Neural progenitor cell (in vitro differentiated cells): ENCODE measurements around the gene NUAK1. TPM values are rescaled to one million over a fixed set of nuclear protein-coding genes. Genes with fewer than 3 reads are reported as not detected.

Experiments
- DNase-seq: peaks from one replicate; pipeline ENCODE4 v3.0.0-alpha.2; 2016; ENCODE audit warnings: low spot score
- H2AFZ ChIP-seq: fragments of 200-600 bp; sonication (generic); replicated peaks from 2 replicates; pipeline ENCODE4 v1.6.1; 2016; ENCODE audit warnings: antibody characterized with exemption
- H3F3A ChIP-seq: fragments of 200-600 bp; sonication (generic); 2 replicates; pipeline ENCODE4 v1.6.1; 2016; ENCODE audit warnings: antibody characterized with exemption, low read depth
- H3K27ac ChIP-seq: fragments of 200-600 bp; sonication (generic); 2 replicates; pipeline ENCODE4 v1.5.1; 2016; ENCODE audit warnings: mild to moderate bottlenecking
- H3K27me3 ChIP-seq: fragments of 200-600 bp; sonication (generic); 2 replicates; pipeline ENCODE4 v1.6.1; 2016; ENCODE audit warnings: mild to moderate bottlenecking, moderate library complexity
- H3K36me3 ChIP-seq: fragments of 200-600 bp; sonication (generic); 2 replicates; pipeline ENCODE4 v1.5.1; 2016
- H3K4me1 ChIP-seq: fragments of 200-600 bp; sonication (generic); 2 replicates; pipeline ENCODE4 v1.6.1; 2016; ENCODE audit warnings: mixed run types
- H3K4me2 ChIP-seq: fragments of 200-600 bp; sonication (generic); 2 replicates; pipeline ENCODE4 v1.6.1; 2016
- H3K4me3 ChIP-seq: fragments of 200-600 bp; sonication (generic); 2 replicates; pipeline ENCODE4 v1.5.1; 2016
- H3K79me2 ChIP-seq: fragments of 200-600 bp; sonication (generic); 2 replicates; pipeline ENCODE4 v1.6.1; 2016; ENCODE audit warnings: low read depth
- H3K9ac ChIP-seq: fragments of 200-600 bp; sonication (generic); 2 replicates; pipeline ENCODE4 v1.6.1; 2016
- H3K9me3 ChIP-seq: fragments of 200-600 bp; sonication (generic); 2 replicates; pipeline ENCODE4 v1.5.1; 2016; ENCODE audit warnings: low read depth
- H4K20me1 ChIP-seq: fragments of 200-600 bp; sonication (generic); 2 replicates; pipeline ENCODE4 v1.6.1; 2016; ENCODE audit warnings: low read depth
- H3K27ac Mint-ChIP-seq: 3 replicates; pipeline ENCODE4 v1.8.0; 2021; ENCODE audit warnings: mixed read lengths
- H3K27me3 Mint-ChIP-seq: 2 replicates; pipeline ENCODE4 v1.8.0; 2022; ENCODE audit warnings: low read depth, mild to moderate bottlenecking, inconsistent platforms, moderate library complexity, mixed read lengths; ENCODE audit not compliant: insufficient read depth
- H3K36me3 Mint-ChIP-seq: 3 replicates; pipeline ENCODE4 v1.8.0; 2021; ENCODE audit warnings: mixed read lengths
- H3K4me1 Mint-ChIP-seq: 3 replicates; pipeline ENCODE4 v1.8.0; 2021; ENCODE audit warnings: mixed read lengths
- H3K4me3 Mint-ChIP-seq: 3 replicates; pipeline ENCODE4 v1.8.0; 2021; ENCODE audit warnings: mild to moderate bottlenecking, moderate library complexity, mixed read lengths
- H3K9me3 Mint-ChIP-seq: 3 replicates; pipeline ENCODE4 v1.8.0; 2020; ENCODE audit warnings: mixed read lengths
- EZH2 ChIP-seq: fragments of 200-600 bp; sonication (generic); IDR thresholded peaks from 2 replicates; pipeline ENCODE4 v1.6.1; 2017; ENCODE audit warnings: antibody characterized with exemption, mild to moderate bottlenecking, moderate library complexity
- EZH2phosphoT487 ChIP-seq: fragments of 200-600 bp; sonication (generic); IDR thresholded peaks from 2 replicates; pipeline ENCODE4 v1.6.1; 2017; ENCODE audit warnings: antibody characterized with exemption
- total RNA-seq: library from RNA; depleted of rRNA; stranded (reverse); fragments of >200 nt; gene quantifications from 2 replicates; pipeline ENCODE4 v1.2.3, GENCODE V29; 2015; ENCODE audit warnings: low replicate concordance
- TF ChIP-seq, protein P1 (sequence below): fragments of 200-600 bp; sonication (generic); IDR thresholded peaks from 2 replicates; pipeline ENCODE4 v1.5.1; 2017; ENCODE audit warnings: antibody characterized with exemption, mild to moderate bottlenecking

Gene NUAK1
- total RNA-seq, 1 donor from 2014 or later: 18.8 TPM

DNA sequence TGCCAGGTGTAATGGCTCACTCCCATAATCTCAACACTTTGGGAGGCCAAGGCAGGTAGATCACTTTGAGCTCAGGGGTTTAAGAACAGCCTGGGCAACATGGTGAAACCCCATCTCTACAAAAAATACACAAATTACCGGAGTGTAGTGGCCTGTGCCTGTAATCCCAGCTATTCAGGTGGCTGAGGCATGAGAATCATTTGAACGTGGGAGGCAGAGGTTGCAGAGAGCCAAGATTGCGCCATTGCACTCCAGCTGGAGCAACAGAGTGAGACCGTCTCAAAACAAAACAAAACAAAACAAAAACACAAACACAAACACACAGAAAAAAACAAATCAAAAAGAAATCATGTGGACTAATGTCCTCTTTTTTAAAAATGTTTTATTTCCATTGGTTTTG, 104.4 kb downstream of the NUAK1 start:
- no peaks in the 10 kb centered on the region for H3K27me3 ChIP-seq
- H3K36me3 ChIP-seq: no peaks in the 10 kb centered on the region
- H4K20me1 ChIP-seq: no peaks in the 10 kb centered on the region
- H3K4me3 ChIP-seq: no peak overlapping the region
- Mint-ChIP-seq H3K9me3 (no peaks in the 10 kb centered on the region), H3K27me3 (peaks cover 3% of the 10 kb centered on the region), H3K4me3 (no peak overlapping the region), H3K4me1 (peaks cover 24% of the 10 kb centered on the region), H3K36me3 (peaks cover 2% of the 10 kb centered on the region), H3K27ac (no peak overlapping the region)
- no peaks in the 10 kb centered on the region for H3F3A ChIP-seq
- no peaks in the 10 kb centered on the region for H3K9me3 ChIP-seq
- no peak overlapping the region for H3K27ac ChIP-seq
- no peak overlapping the region for H2AFZ ChIP-seq
- H3K4me1 ChIP-seq: no peaks in the 10 kb centered on the region
- DNase-seq: no peak
- H3K9ac ChIP-seq: no peak overlapping the region
- no peak overlapping the region for H3K4me2 ChIP-seq
- H3K79me2 ChIP-seq: no peaks in the 10 kb centered on the region
- TF ChIP-seq EZH2 (no peak), EZH2phosphoT487 (no peak)
- TF ChIP-seq, protein P1, sequence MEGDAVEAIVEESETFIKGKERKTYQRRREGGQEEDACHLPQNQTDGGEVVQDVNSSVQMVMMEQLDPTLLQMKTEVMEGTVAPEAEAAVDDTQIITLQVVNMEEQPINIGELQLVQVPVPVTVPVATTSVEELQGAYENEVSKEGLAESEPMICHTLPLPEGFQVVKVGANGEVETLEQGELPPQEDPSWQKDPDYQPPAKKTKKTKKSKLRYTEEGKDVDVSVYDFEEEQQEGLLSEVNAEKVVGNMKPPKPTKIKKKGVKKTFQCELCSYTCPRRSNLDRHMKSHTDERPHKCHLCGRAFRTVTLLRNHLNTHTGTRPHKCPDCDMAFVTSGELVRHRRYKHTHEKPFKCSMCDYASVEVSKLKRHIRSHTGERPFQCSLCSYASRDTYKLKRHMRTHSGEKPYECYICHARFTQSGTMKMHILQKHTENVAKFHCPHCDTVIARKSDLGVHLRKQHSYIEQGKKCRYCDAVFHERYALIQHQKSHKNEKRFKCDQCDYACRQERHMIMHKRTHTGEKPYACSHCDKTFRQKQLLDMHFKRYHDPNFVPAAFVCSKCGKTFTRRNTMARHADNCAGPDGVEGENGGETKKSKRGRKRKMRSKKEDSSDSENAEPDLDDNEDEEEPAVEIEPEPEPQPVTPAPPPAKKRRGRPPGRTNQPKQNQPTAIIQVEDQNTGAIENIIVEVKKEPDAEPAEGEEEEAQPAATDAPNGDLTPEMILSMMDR: no peak

DNA sequence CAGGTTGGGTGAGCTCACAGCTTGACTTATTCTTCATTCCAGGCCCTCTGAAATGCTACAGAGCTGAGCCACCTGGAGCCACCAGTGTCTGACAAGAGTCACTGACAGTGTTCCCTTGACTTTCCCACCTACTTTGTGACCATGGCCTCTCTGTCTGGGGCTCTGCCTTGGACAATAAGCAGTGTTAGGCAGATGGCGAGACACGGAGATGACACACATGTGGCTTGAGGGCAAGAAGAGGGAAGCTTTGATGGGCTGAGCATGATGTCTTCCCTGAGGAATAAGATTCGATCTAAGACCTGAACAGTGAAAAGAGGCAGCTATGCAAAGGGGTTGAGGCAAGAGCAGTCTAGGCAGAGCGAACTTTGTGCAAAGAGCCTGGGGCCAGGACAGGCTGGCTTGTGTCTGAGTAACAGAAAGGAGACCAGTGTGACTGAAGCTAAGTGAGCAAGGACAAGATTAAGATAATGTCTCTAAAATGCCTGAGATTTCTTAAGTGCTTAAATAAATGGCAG, 105.5 kb downstream of the NUAK1 start:
- H3K9ac ChIP-seq: no peak overlapping the region
- H3K27ac Mint-ChIP-seq: peak overlapping the region; percentile 81

DNA sequence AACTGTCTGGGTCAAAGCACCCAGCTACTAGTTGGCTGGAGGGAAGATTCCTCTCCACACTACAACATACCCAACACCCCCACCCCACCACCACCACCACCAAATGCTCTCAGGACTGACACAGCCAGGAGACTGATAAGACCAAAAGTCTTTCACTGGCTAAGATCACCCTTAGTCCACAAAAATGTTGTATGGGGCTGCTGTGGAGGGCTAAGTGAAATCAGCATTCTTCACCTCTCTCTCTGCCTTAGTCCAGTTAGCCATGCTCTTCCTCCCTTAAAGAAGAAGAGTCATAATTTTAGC, 106.2 kb downstream of the NUAK1 start:
- Mint-ChIP-seq H3K27me3 (peaks cover 5% of the 10 kb centered on the region), H3K4me3 (no peak overlapping the region), H3K36me3 (peaks cover 2% of the 10 kb centered on the region), H3K4me1 (peaks cover 24% of the 10 kb centered on the region), H3K27ac (peak overlapping the region; percentile 81), H3K9me3 (no peaks in the 10 kb centered on the region)
- TF ChIP-seq, protein P1: no peak
- TF ChIP-seq EZH2 (no peak), EZH2phosphoT487 (no peak)
- no peaks in the 10 kb centered on the region for H3K79me2 ChIP-seq
- no peaks in the 10 kb centered on the region for H3F3A ChIP-seq
- H3K9ac ChIP-seq: no peak overlapping the region
- H3K9me3 ChIP-seq: no peaks in the 10 kb centered on the region
- H3K27me3 ChIP-seq: no peaks in the 10 kb centered on the region
- H2AFZ ChIP-seq: no peak overlapping the region
- no peaks in the 10 kb centered on the region for H4K20me1 ChIP-seq
- no peak overlapping the region for H3K4me3 ChIP-seq
- no peaks in the 10 kb centered on the region for H3K4me1 ChIP-seq
- H3K4me2 ChIP-seq: no peak overlapping the region
- H3K27ac ChIP-seq: no peak overlapping the region
- H3K36me3 ChIP-seq: no peaks in the 10 kb centered on the region
- DNase-seq: no peak

More for the DNA sequence above, 105.5 kb downstream of the NUAK1 start:
- TF ChIP-seq EZH2: no peak
- Histone ChIP-seq H3K4me3 (no peak overlapping the region), H3K4me2 (no peak overlapping the region), H3K9me3 (no peaks in the 10 kb centered on the region), H4K20me1 (no peaks in the 10 kb centered on the region), H3K36me3 (no peaks in the 10 kb centered on the region), H3K79me2 (no peaks in the 10 kb centered on the region), H3K27ac (no peak overlapping the region), H3K4me1 (no peaks in the 10 kb centered on the region), H2AFZ (no peak overlapping the region), H3F3A (no peaks in the 10 kb centered on the region), H3K27me3 (no peaks in the 10 kb centered on the region)
- no peaks in the 10 kb centered on the region for H3K9me3 Mint-ChIP-seq
- H3K36me3 Mint-ChIP-seq: peaks cover 2% of the 10 kb centered on the region
- H3K4me3 Mint-ChIP-seq: no peak overlapping the region
- DNase-seq: no peak
- H3K4me1 Mint-ChIP-seq: peaks cover 24% of the 10 kb centered on the region
- peaks cover 3% of the 10 kb centered on the region for H3K27me3 Mint-ChIP-seq

DNA sequence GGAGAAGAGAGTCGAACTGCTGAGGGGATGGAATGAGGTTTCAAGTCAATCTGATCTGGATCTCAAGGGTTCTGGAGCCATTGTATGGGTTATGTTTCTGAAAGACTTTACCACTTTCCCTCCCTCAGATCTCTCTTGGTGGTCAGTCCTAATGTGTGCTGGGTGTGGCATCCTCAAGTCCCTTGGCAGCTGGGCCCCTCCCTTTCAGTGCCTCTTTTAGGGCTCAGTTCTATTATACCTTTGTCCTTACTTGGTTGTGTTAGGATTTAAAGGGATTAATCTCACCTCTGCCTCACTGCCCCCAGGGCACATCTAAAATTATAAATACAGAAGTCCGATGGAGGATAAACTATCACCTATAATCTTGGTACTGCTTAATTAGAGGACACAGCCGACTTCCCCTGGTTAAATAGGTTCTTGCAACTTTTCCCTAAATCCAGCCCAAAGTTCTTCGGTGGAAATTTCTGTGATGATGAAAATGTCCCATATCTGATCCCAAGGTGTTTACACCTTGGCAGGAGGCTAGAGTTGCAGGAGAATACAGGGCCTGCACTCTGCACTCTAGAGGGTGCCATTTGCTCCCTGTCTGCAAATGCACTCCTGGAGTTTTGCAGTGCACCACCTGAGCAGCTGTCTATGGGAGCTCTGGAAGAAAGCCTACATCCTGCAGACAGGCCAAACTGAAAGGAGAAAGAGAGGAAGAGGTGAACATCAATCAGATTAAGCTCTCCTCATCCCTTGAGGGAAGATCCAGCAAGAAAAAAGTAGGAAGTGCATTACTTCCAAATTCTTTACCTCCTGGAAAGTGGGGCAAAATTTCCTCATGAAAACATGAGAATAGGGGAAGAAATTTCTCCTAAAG, 106.8 kb downstream of the NUAK1 start:
- no peak overlapping the region for H3K4me3 Mint-ChIP-seq
- peaks cover 29% of the 10 kb centered on the region for H3K4me1 Mint-ChIP-seq
- H3K27ac Mint-ChIP-seq: no peak overlapping the region

More for the DNA sequence above, 106.8 kb downstream of the NUAK1 start:
- Mint-ChIP-seq H3K36me3 (peaks cover 2% of the 10 kb centered on the region), H3K9me3 (no peaks in the 10 kb centered on the region), H3K27me3 (peaks cover 5% of the 10 kb centered on the region)
- Histone ChIP-seq H3K4me1 (no peaks in the 10 kb centered on the region), H4K20me1 (no peaks in the 10 kb centered on the region), H2AFZ (no peak overlapping the region), H3K36me3 (no peaks in the 10 kb centered on the region), H3F3A (no peaks in the 10 kb centered on the region), H3K4me2 (no peak overlapping the region), H3K9me3 (no peaks in the 10 kb centered on the region), H3K9ac (no peak overlapping the region), H3K79me2 (no peaks in the 10 kb centered on the region), H3K4me3 (no peak overlapping the region), H3K27me3 (no peaks in the 10 kb centered on the region), H3K27ac (no peak overlapping the region)
- no peak for DNase-seq
- TF ChIP-seq EZH2: no peak
- TF ChIP-seq EZH2phosphoT487: no peak
- TF ChIP-seq, protein P1: no peak
